K562 (cell line): ENCODE results near the gene PLAC9. TPM values are rescaled to one million over a fixed set of nuclear protein-coding genes. Genes with fewer than 3 reads are reported as not detected.
A peak's percentile ranks its signal among the peaks of the same experiment; 100 is the strongest.

ENCODE experiments used
- ARID3B ChIP-seq: fragments of 250-450 bp; sonication (Bioruptor Pico); IDR thresholded peaks from 2 replicates; pipeline ENCODE4 v1.4.0; 2020; ENCODE audit warnings: borderline replicate concordance
- BHLHE40 ChIP-seq: IDR thresholded peaks from 2 replicates; pipeline ENCODE4 v1.6.1; 2011; ENCODE audit warnings: low read length, improper control_type of control experiment
- BRD4 ChIP-seq: fragments of 200-600 bp; sonication (generic); IDR thresholded peaks from 2 replicates; pipeline ENCODE4 v1.6.1; 2017; ENCODE audit warnings: inconsistent platforms
- CEBPG ChIP-seq, 3 experiments: fragments of 200-800 bp in 1 of 3; sonication (Bioruptor generic) in 1 of 3; sonication (generic) in 1 of 3; formaldehyde crosslinking in 1 of 3; IDR thresholded peaks in 2 of 3; conservative IDR thresholded peaks in 1 of 3; 2 replicates each; pipeline versions ENCODE4 v1.6.1 to v1.8.0; 2016 to 2022; ENCODE audit warnings: missing compliant biosample characterization in 2 of 3, missing genetic modification characterization in 2 of 3, mild to moderate bottlenecking in 1 of 3, missing genetic modification reagents in 1 of 3
- CHD2 ChIP-seq: IDR thresholded peaks from 2 replicates; pipeline ENCODE4 v1.6.1; 2011; ENCODE audit warnings: low read depth, low read length
- COPS2 ChIP-seq: fragments of 450-650 bp; conservative IDR thresholded peaks from 2 replicates; pipeline ENCODE4 v1.6.1; 2016; ENCODE audit warnings: mild to moderate bottlenecking, moderate library complexity
- CREM ChIP-seq: IDR thresholded peaks from 2 replicates; pipeline ENCODE4 v1.6.1; 2014; ENCODE audit warnings: antibody characterized with exemption, low read depth
- FOXK1 ChIP-seq: sonication (generic); formaldehyde crosslinking; IDR thresholded peaks from 2 replicates; pipeline ENCODE4 v1.8.0; 2022; ENCODE audit warnings: missing genetic modification reagents, mild to moderate bottlenecking, borderline replicate concordance
- HDAC6 ChIP-seq: IDR thresholded peaks from 2 replicates; pipeline ENCODE4 v1.6.1; 2012; ENCODE audit warnings: low read depth, mild to moderate bottlenecking, control low read depth, inconsistent platforms, low read length, moderate library complexity
- HSF4 ChIP-seq: fragments of 250-450 bp; sonication (Bioruptor Pico); IDR thresholded peaks from 2 replicates; pipeline ENCODE4 v2.1.2; 2022; ENCODE audit warnings: mild to moderate bottlenecking, moderate library complexity, borderline replicate concordance
- KDM2B ChIP-seq: fragments of 250-450 bp; sonication (Bioruptor Pico); IDR thresholded peaks from 2 replicates; pipeline ENCODE4 v1.8.0; 2021; ENCODE audit warnings: mild to moderate bottlenecking, moderate library complexity
- MCM2 ChIP-seq: fragments of 450-650 bp; IDR thresholded peaks from 2 replicates; pipeline ENCODE4 v1.6.1; 2017; ENCODE audit warnings: low read depth, mild to moderate bottlenecking
- MLLT1 ChIP-seq, 2 experiments: fragments of 450-650 bp; IDR thresholded peaks; 2 replicates each; pipeline ENCODE4 v1.6.1; 2016
- MXI1 ChIP-seq: IDR thresholded peaks from 2 replicates; pipeline ENCODE4 v1.6.1; 2011; ENCODE audit warnings: low read depth, mild to moderate bottlenecking, improper control_type of control experiment, low read length
- PHB2 ChIP-seq: fragments of 450-650 bp; IDR thresholded peaks from 2 replicates; pipeline ENCODE4 v1.6.1; 2017; ENCODE audit warnings: low read depth
- RAD21 ChIP-seq, 2 experiments: fragments of 250-450 bp in 1 of 2; fragments of 450-650 bp in 1 of 2; sonication (Bioruptor Pico) in 1 of 2; formaldehyde crosslinking in 1 of 2; IDR thresholded peaks in 1 of 2; conservative IDR thresholded peaks in 1 of 2; 2 replicates each; pipeline versions ENCODE4 v1.4.0 to v1.8.0; 2020 to 2022; ENCODE audit warnings: mild to moderate bottlenecking in 2 of 2, moderate library complexity in 1 of 2
- RFX1 ChIP-seq: fragments of 450-650 bp; IDR thresholded peaks from 2 replicates; pipeline ENCODE4 v1.6.1; 2016; ENCODE audit warnings: mild to moderate bottlenecking, moderate library complexity
- TRIM25 ChIP-seq: fragments of 450-650 bp; IDR thresholded peaks from 2 replicates; pipeline ENCODE4 v1.7.0; 2016; ENCODE audit warnings: borderline replicate concordance
- TSC22D4 ChIP-seq: fragments of 450-650 bp; IDR thresholded peaks from 2 replicates; pipeline ENCODE4 v1.6.1; 2016; ENCODE audit warnings: missing genetic modification characterization, missing biosample characterization, control low read depth
- ZNF165 ChIP-seq: fragments of 250-450 bp; sonication (Bioruptor Pico); IDR thresholded peaks from 2 replicates; pipeline ENCODE4 v1.4.0; 2020; ENCODE audit warnings: borderline replicate concordance
- ZNF280B ChIP-seq: fragments of 250-450 bp; sonication (Bioruptor Pico); IDR thresholded peaks from 2 replicates; pipeline ENCODE4 v1.5.1; 2021; ENCODE audit warnings: mild to moderate bottlenecking
- ZNF354B ChIP-seq: fragments of 250-450 bp; sonication (Bioruptor Pico); IDR thresholded peaks from 2 replicates; pipeline ENCODE4 v1.4.0; 2020
- ZNF408 ChIP-seq: fragments of 250-450 bp; sonication (Bioruptor Pico); IDR thresholded peaks from 2 replicates; pipeline ENCODE4 v1.4.0; 2020; ENCODE audit warnings: low read depth, mild to moderate bottlenecking, moderate library complexity
- ZNF445 ChIP-seq: fragments of 250-450 bp; sonication (Bioruptor Pico); IDR thresholded peaks from 2 replicates; pipeline ENCODE4 v1.4.0; 2020; ENCODE audit warnings: low read depth, mild to moderate bottlenecking, moderate library complexity
- polyA plus RNA-seq, 8 experiments: library from polyadenylated mRNA; depleted of rRNA in 4 of 8; stranded (reverse) in 5 of 8; unstranded in 3 of 8; fragments of >200 nt; fragmentation: Nextera tagmentation in 2 of 8; fragmentation: Illumina TruSeq in 1 of 8; extraction: Ambion mirVana in 2 of 8; extraction: Trizol in 1 of 8; gene quantifications; 2 replicates each; pipeline versions ENCODE4 v1.2.1 to v1.2.3, GENCODE V29; 2011 to 2014; ENCODE audit warnings: inconsistent platforms in 1 of 8, missing spikeins in 1 of 8
- total RNA-seq, 7 experiments: library from RNA; depleted of rRNA in 6 of 7; stranded (reverse); fragments of >200 nt in 6 of 7; fragmentation: Illumina TruSeq in 2 of 7; extraction: Trizol in 2 of 7; gene quantifications; 2 replicates each; pipeline versions ENCODE4 v1.2.1 to v1.2.3, GENCODE V29; 2011 to 2021; ENCODE audit warnings: low replicate concordance in 1 of 7

The PLAC9 gene
- total and polyA plus RNA-seq, 9 of the 15 experiments (the other 6 are each of a cell fraction or from before 2014, with no cell fraction given), result not detected

- TF ChIP-seq ZNF280B (CRISPR knock-in tag) (no peak), MXI1 (no peak), HSF4 (CRISPR knock-in tag) (no peak), COPS2 (no peak), MLLT1 (IDR thresholded peaks at IDR 0.05) (peak in 1 of 2 experiments; percentile 65; a peak in 1 of 4 replicates), RFX1 (no peak), ZNF165 (CRISPR knock-in tag) (no peak), MCM2 (no peak), KDM2B (no peak), CEBPG (CRISPR knock-in tag; IDR thresholded peaks at IDR 0.05) (no peak), CEBPG (tag; conservative IDR thresholded peaks at IDR 0.05 in 1 of 2, IDR thresholded peaks at IDR 0.05 in 1 of 2) (no peak), ZNF445 (CRISPR knock-in tag) (no peak), BHLHE40 (peak; percentile 76), BRD4 (no peak), HDAC6 (no peak), CREM (peak; percentile 63), FOXK1 (CRISPR knock-in tag) (no peak), PHB2 (no peak), ARID3B (no peak), CHD2 (no peak), ZNF354B (no peak), RAD21 (CRISPR knock-in tag; conservative IDR thresholded peaks at IDR 0.05 in 1 of 2, IDR thresholded peaks at IDR 0.05 in 1 of 2) (0 out of 4 replicates have a peak, but pooled peaks of 1 of the 2 experiments have one; percentile 1), TRIM25 (no peak), ZNF408 (CRISPR knock-in tag) (no peak), TSC22D4 (tag) (no peak)
These were observed 26.1 kb downstream of the PLAC9 start (continued) for GRCh38 chr10:80158598-80159127.
